Stimulated activated CD8-positive, alpha-beta memory T cell treated with anti-CD3 and anti-CD28 coated beads, Interleukin-15, amount 100 ng/mL, for 24 hours (primary cell): Measurements from ENCODE around the gene GNG13.
"Not testable (repeated sequence)": the region's sequence is repeated elsewhere in the genome, so short reads cannot be mapped to it uniquely, and the experiment has no call there.

ENCODE experiments used
- DNase-seq: peaks from one replicate; pipeline ENCODE4 v3.0.0-alpha.2; 2020; ENCODE audit warnings: low read depth

Gene GNG13

GRCh38 chr16:760545-761343 is 39.8 kb downstream of the GNG13 start, which contains the start of gene MSLN:
Gene MSLN, plus strand, starts transcription at chr16:760734. Its CDS starts 1,947 bp downstream, at chr16:762681.
- no peak for DNase-seq

DNA sequence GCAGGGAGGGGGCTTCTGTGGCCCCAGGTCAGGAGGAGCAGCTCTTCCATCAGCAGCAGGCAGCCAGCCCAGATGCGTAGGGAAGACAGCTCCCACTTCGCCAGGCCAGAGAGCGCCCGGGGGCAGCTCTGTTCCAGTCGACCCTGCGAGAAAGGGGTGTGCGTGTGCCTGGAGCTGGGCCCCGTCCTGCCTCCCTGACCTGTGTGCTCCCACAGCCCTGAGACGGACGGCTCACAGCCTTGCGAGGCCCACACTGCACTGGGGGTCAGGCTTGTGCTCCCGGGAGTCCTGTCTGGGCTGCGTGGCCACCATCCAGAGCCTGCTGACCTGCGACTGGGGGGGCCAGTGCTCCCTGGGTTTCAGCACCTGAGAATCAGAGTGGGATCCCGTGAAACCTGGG is 40.5 kb downstream of the GNG13 start:
- DNase-seq = no peak

DNA sequence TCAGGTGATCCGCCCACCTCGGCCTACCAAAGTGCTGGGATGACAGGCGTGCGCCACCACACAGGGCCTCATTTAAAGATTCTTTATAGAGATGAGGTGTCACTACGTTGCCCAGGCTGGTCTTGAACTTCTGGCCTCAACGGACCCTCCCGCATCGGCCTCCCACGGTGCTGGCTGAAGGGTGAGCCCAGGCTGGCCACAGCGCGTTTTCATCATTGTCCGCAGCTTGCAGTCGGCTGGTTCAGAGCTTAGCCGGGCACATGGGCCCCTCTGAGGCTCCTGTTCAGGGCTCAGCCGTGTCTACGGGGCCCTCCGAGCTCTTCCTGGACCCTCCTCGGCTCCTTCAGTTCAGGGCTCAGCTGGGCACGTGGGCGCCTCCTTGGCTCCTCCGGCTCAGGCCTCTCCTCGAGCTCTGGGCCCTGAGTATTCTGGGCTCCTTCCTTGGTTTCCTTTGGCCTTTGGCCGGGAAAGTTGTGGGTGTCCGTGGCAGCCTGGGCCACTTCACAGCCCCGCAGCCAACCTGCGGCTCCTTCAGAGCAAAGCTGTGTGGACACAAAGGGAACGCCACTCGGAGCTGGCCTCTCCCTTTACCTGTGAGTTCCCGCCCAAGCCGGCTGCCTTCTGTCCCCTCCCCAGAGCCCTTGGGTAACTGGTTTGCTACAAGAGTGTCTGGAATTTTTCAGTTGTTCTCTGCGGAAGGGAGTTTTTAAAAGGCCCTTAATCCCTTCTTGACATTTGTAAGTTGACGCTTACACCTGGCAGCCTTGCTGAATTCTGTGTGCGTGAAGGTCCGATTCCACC is 41.2 kb downstream of the GNG13 start:
- no peak for DNase-seq

GRCh38 chr16:756428-756827 is 44.1 kb downstream of the GNG13 start:
- no peak for DNase-seq

- DNase-seq = no peak
These were observed 45.9 kb downstream of the GNG13 start for GRCh38 chr16:754656-755055.

DNA sequence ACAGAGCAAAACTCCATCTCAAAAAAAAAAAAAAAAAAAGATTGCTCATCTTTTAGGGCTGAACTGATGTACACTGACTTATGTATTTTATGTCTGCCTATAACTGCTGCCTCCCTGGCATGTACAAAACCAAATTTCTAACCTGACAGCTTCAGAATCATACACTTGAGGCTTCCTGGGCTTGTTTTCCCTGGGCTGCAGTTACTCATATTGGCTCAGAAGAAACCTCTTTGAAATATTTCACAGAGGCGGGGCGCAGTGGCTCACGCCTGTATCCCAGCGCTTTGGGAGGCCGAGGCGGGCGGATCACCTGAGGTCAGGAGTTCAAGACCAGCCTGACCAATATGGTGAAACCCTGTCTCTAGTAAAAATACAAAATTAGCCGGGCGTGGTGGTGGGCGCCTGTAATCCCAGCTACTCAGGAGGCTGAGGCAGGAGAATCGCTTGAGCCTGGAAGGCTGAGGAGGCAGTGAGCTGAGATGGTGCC is 46.4 kb downstream of the GNG13 start:
- DNase-seq = not testable (repeated sequence)

- DNase-seq = no peak
These were observed 48.6 kb downstream of the GNG13 start for GRCh38 chr16:752007-752312.

GRCh38 chr16:751152-752006 is 49.2 kb downstream of the GNG13 start:
- no peak for DNase-seq

DNA sequence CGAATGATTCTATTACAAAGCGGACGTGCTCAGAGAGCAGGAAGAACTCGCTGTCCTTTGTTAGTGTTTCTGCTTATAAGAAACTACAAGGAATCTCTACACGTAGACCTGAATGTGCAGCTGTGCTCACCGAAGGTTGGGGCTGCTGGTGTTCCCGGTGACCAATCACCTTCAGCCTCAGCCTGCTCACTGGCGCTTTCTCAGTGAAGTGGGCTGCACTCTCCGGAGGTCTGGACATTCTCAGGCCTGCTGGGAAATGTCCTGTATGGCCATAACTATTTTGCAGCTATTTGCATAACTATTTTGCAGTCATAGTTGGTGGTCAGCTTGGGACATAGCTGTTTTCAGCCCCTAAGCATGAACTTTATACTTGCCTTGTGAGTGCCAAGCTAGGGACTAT is 50.0 kb downstream of the GNG13 start:
- DNase-seq = no peak

- no peak for DNase-seq
These were observed 51.5 kb downstream of the GNG13 start for GRCh38 chr16:749010-749409.
